NCI-H1694 treated with DMSO at 0.1 percent for 48 hours (cell line): ENCODE measurements around the gene WDFY2.

Experiments
- DNase-seq: peaks from one replicate; lab custom pipeline; 2025; lab: John Stamatoyannopoulos, UW

WDFY2 gene

GRCh38 chr13:51740698-51741097 is 156.4 kb downstream of the WDFY2 start:
- DNase-seq: no peak

GRCh38 chr13:51742031-51742430 is 157.8 kb downstream of the WDFY2 start:
- no peak for DNase-seq

- no peak for DNase-seq
These were observed 158.3 kb downstream of the WDFY2 start for GRCh38 chr13:51742611-51743010.

- no peak for DNase-seq
These were observed 161.0 kb downstream of the WDFY2 start for GRCh38 chr13:51745243-51745642.

GRCh38 chr13:51746802-51747201 is 162.5 kb downstream of the WDFY2 start:
- no peak for DNase-seq

- no peak for DNase-seq
These were observed 163.5 kb downstream of the WDFY2 start for GRCh38 chr13:51747438-51748434.

GRCh38 chr13:51756651-51757050 is 172.4 kb downstream of the WDFY2 start:
- DNase-seq: no peak

- DNase-seq: no peak
These were observed 174.4 kb downstream of the WDFY2 start for GRCh38 chr13:51758691-51759090.

- DNase-seq: no peak
These were observed 175.0 kb downstream of the WDFY2 start for GRCh38 chr13:51759240-51759639.

- no peak for DNase-seq
These were observed 176.3 kb downstream of the WDFY2 start for GRCh38 chr13:51760592-51760991.

- no peak for DNase-seq
These were observed 177.5 kb downstream of the WDFY2 start for GRCh38 chr13:51761643-51762350.

- no peak for DNase-seq
These were observed 179.2 kb downstream of the WDFY2 start for GRCh38 chr13:51763486-51763885.

GRCh38 chr13:51764184-51765141 is 180.2 kb downstream of the WDFY2 start:
- DNase-seq: no peak

- no peak for DNase-seq
These were observed 180.9 kb downstream of the WDFY2 start for GRCh38 chr13:51765142-51765515.

- no peak for DNase-seq
These were observed 182.8 kb downstream of the WDFY2 start for GRCh38 chr13:51767100-51767499.

- DNase-seq: no peak
These were observed 184.2 kb downstream of the WDFY2 start for GRCh38 chr13:51768378-51768921.

- DNase-seq: no peak
These were observed 184.7 kb downstream of the WDFY2 start for GRCh38 chr13:51768976-51769375.

- no peak for DNase-seq
These were observed 185.3 kb downstream of the WDFY2 start for GRCh38 chr13:51769455-51770127.

GRCh38 chr13:51770160-51770559 is 185.9 kb downstream of the WDFY2 start:
- no peak for DNase-seq

- DNase-seq: no peak
These were observed 186.6 kb downstream of the WDFY2 start for GRCh38 chr13:51770681-51771417.
